Neural cell (in vitro differentiated cells): ENCODE results near the gene VAV3. TPM values are rescaled to one million over a fixed set of nuclear protein-coding genes. Genes with fewer than 3 reads are reported as not detected.

Source experiments
- H2AFZ ChIP-seq: fragments of 200-600, 300-800 bp; sonication (generic), shearing (Covaris generic); 2 replicates; pipeline ENCODE4 v1.6.0; 2014; ENCODE audit warnings: low read depth, mild to moderate bottlenecking, antibody characterized with exemption, low read length, moderate library complexity
- H3F3A ChIP-seq: fragments of 200-600 bp; shearing (Covaris generic); 2 replicates; pipeline ENCODE4 v1.6.1; 2016; ENCODE audit warnings: mild to moderate bottlenecking, moderate library complexity, mixed read lengths, antibody characterized with exemption, low read length; ENCODE audit not compliant: insufficient read depth, poor library complexity, severe bottlenecking
- H3K27ac ChIP-seq: fragments of 200-600, 300-800 bp; sonication (generic), shearing (Covaris generic); 2 replicates; pipeline ENCODE4 v1.5.1; 2014; ENCODE audit warnings: mild to moderate bottlenecking, low read length, moderate library complexity
- H3K27me3 ChIP-seq: fragments of 300-800, 200-600 bp; sonication (generic), shearing (Covaris generic); 2 replicates; pipeline ENCODE4 v1.6.0; 2014; ENCODE audit warnings: mild to moderate bottlenecking, low read depth, low read length, moderate library complexity; ENCODE audit not compliant: insufficient read depth
- H3K36me3 ChIP-seq: fragments of 300-800, 200-600 bp; sonication (generic), shearing (Covaris generic); 2 replicates; pipeline ENCODE4 v1.5.1; 2014; ENCODE audit warnings: mild to moderate bottlenecking, antibody characterized with exemption, low read length, moderate library complexity; ENCODE audit not compliant: insufficient read depth
- H3K4me2 ChIP-seq: fragments of 300-800, 200-600 bp; sonication (generic), shearing (Covaris generic); 2 replicates; pipeline ENCODE4 v1.6.0; 2014; ENCODE audit warnings: mild to moderate bottlenecking, low read length
- H3K4me3 ChIP-seq: fragments of 300-800, 200-600 bp; sonication (generic), shearing (Covaris generic); 2 replicates; pipeline ENCODE4 v1.5.1; 2014; ENCODE audit warnings: mild to moderate bottlenecking, low read length, moderate library complexity
- H3K79me2 ChIP-seq: fragments of 200-600 bp; shearing (Covaris generic); replicated peaks from 2 replicates; pipeline ENCODE4 v1.6.0; 2014; ENCODE audit warnings: mild to moderate bottlenecking, low read length, moderate library complexity; ENCODE audit not compliant: insufficient read depth
- H3K9ac ChIP-seq: fragments of 300-800, 200-600 bp; sonication (generic), shearing (Covaris generic); 2 replicates; pipeline ENCODE4 v1.6.1; 2016; ENCODE audit warnings: mild to moderate bottlenecking, low read length, mixed read lengths
- H3K9me2 ChIP-seq: fragments of 200-600 bp; shearing (Covaris generic); 2 replicates; pipeline ENCODE4 v1.6.1; 2016; ENCODE audit warnings: mild to moderate bottlenecking, low read length, mixed read lengths; ENCODE audit not compliant: insufficient read depth
- H3K9me3 ChIP-seq: fragments of 200-600, 300-800 bp; sonication (generic), shearing (Covaris generic); 2 replicates; pipeline ENCODE4 v1.6.1; 2016; ENCODE audit warnings: mild to moderate bottlenecking, mixed run types, low read length, moderate library complexity, mixed read lengths
- H4K20me1 ChIP-seq: fragments of 200-600 bp; shearing (Covaris generic); 2 replicates; pipeline ENCODE4 v1.6.1; 2016; ENCODE audit warnings: mild to moderate bottlenecking, mixed run types; ENCODE audit not compliant: insufficient read depth
- CTCF ChIP-seq: fragments of 450-650 bp; IDR thresholded peaks from 2 replicates; pipeline ENCODE4 v1.5.1; 2014; ENCODE audit warnings: antibody characterized with exemption, mild to moderate bottlenecking, moderate library complexity; ENCODE audit not compliant: poor library complexity, severe bottlenecking
- EP300 ChIP-seq: fragments of 450-650 bp; conservative IDR thresholded peaks from 2 replicates; pipeline ENCODE4 v1.6.1; 2014; ENCODE audit warnings: antibody characterized with exemption, mild to moderate bottlenecking, moderate library complexity; ENCODE audit not compliant: poor library complexity, severe bottlenecking
- EZH2 ChIP-seq: fragments of 200-600, 300-800 bp; shearing (Covaris generic), sonication (generic); IDR thresholded peaks from 2 replicates; pipeline ENCODE4 v1.6.1; 2014; ENCODE audit warnings: antibody characterized with exemption, low read length, borderline replicate concordance, mild to moderate bottlenecking; ENCODE audit not compliant: insufficient read depth, poor library complexity, severe bottlenecking
- MXI1 ChIP-seq: fragments of 450-650 bp; conservative IDR thresholded peaks from 2 replicates; pipeline ENCODE4 v1.6.1; 2014; ENCODE audit warnings: antibody characterized with exemption, mild to moderate bottlenecking; ENCODE audit not compliant: poor library complexity, severe bottlenecking
- POLR2AphosphoS5 ChIP-seq: IDR thresholded peaks from 2 replicates; pipeline ENCODE4 v1.6.1; 2012
- RAD21 ChIP-seq: fragments of 450-650 bp; conservative IDR thresholded peaks from 2 replicates; pipeline ENCODE4 v1.6.1; 2014; ENCODE audit warnings: antibody characterized with exemption, mild to moderate bottlenecking, moderate library complexity
- REST ChIP-seq: IDR thresholded peaks from 2 replicates; pipeline ENCODE4 v1.6.1; 2012; ENCODE audit warnings: borderline replicate concordance
- SMC3 ChIP-seq: fragments of 450-650 bp; conservative IDR thresholded peaks from 2 replicates; pipeline ENCODE4 v1.6.1; 2014; ENCODE audit warnings: antibody characterized with exemption, mild to moderate bottlenecking, moderate library complexity; ENCODE audit not compliant: poor library complexity
- TAF1 ChIP-seq: IDR thresholded peaks from 2 replicates; pipeline ENCODE4 v1.6.1; 2012; ENCODE audit warnings: low read depth
- polyA plus RNA-seq: library from polyadenylated mRNA; depleted of rRNA; stranded (reverse); fragments of >200 nt; gene quantifications from 2 replicates; pipeline ENCODE4 v1.2.3, GENCODE V29; 2014

The VAV3 gene
- polyA plus RNA-seq, 1 donor from 2014 or later = 7.6 TPM

GRCh38 chr1:107670397-107671040 lies 294.5 kb downstream of the VAV3 start:
- TF ChIP-seq CTCF = no peak
- TF ChIP-seq SMC3 = no peak
- TF ChIP-seq EP300 = no peak
- no peak for TF ChIP-seq RAD21
- TF ChIP-seq POLR2AphosphoS5 = no peak
- TF ChIP-seq TAF1 = no peak
- no peak for TF ChIP-seq MXI1
- no peak for TF ChIP-seq EZH2
- TF ChIP-seq REST = no peak
- Histone ChIP-seq H3K9me3 (no peaks in the 10 kb centered on the region), H2AFZ (no peak overlapping the region), H3K9ac (no peak overlapping the region), H3F3A (no peaks in the 10 kb centered on the region), H3K27me3 (no peaks in the 10 kb centered on the region), H3K79me2 (no peaks in the 10 kb centered on the region), H3K4me3 (no peak overlapping the region), H3K9me2 (no peaks in the 10 kb centered on the region), H3K36me3 (no peaks in the 10 kb centered on the region), H4K20me1 (no peaks in the 10 kb centered on the region), H3K27ac (no peak overlapping the region), H3K4me2 (no peak overlapping the region)

- H3K4me2 ChIP-seq = no peak overlapping the region
- H3F3A ChIP-seq = no peaks in the 10 kb centered on the region
- H2AFZ ChIP-seq = no peak overlapping the region
- H3K36me3 ChIP-seq = no peaks in the 10 kb centered on the region
- no peak for TF ChIP-seq REST
- TF ChIP-seq EZH2 = no peak
- H3K4me3 ChIP-seq = no peak overlapping the region
- H3K27me3 ChIP-seq = no peaks in the 10 kb centered on the region
- H4K20me1 ChIP-seq = no peaks in the 10 kb centered on the region
- no peaks in the 10 kb centered on the region for H3K79me2 ChIP-seq
- no peaks in the 10 kb centered on the region for H3K9me3 ChIP-seq
- no peak overlapping the region for H3K9ac ChIP-seq
- no peak overlapping the region for H3K27ac ChIP-seq
- no peaks in the 10 kb centered on the region for H3K9me2 ChIP-seq
Observed at GRCh38 chr1:107669996-107670395, 295.0 kb downstream of the VAV3 start.
